NCI-H1417 treated with DMSO at 0.1 percent for 48 hours (cell line): ENCODE data around the gene RTN1.

ENCODE experiments used
- DNase-seq: peaks from one replicate; lab custom pipeline; 2025; lab: John Stamatoyannopoulos, UW

RTN1 gene

DNA sequence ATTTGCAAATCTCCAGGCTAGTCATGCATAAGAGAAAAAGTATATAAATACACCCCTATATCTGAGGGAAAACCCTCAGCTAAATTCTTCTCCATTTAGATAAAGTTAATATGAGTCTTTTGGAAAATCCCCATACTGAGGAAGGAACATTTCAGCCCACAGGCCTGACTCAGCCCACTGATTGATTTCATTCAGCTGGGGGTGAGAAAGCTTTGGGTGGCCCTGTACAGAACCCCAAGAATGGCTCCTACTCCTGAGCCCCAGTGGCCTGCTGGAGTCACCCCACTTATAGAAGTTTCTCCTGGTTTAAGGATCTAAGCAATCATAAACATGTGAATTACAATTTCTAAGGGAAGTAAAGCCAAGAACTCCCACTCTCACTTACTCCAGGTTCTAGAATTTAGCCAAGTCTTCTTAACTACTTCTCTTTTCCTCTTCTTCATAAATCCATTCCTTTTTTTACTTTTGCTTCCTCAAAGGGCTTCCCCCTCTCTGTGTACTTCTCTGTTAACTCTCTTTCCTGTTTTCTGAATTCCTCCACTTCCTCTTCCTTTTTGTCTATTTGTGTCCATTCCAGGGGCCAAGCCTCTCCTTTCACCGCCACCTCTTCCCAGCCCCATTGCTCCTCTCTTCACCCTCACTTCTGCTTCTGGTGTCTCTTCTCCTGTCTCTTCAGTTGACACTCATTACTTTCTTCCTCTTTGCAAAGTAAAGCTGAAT, 21.0 kb downstream of the RTN1 start:
- no peak for DNase-seq

DNA sequence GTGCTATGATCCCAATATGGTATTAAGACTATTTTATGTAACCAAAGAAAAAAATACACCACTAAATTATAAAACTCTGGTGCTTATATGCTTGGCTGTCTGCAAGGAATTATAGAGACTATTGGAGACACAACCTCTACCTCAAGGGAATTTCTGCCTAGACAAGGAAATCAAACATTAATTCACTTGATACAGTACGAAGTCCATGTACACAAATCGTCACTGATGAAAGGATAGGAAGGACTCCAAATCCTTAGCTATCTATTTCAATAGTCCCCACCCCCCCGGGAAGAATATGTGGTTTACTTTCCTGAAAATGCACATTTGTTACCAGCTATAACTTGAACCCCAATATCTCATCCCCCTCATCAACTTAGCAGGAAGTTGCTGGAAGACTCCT, 21.9 kb downstream of the RTN1 start:
- no peak for DNase-seq

DNA sequence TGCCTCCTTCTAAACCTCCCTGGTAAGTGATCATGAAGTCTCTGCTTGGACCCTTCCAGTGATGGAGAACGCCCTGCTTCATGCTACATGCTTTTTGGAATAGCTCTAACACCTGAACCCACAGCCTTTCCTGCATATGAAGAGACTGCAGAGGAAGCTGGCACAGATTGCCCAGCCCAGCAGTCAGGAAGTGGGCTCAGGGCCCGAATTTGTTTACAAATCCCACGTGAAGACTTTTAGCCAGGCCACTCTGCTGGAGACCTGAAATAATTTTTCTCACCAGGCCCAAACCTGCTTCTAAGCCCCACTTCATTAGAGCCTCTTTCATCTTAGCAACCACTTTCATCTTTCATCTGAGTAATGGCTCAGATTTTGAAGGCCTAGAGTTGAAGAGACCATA, 22.9 kb downstream of the RTN1 start:
- DNase-seq: no peak

DNA sequence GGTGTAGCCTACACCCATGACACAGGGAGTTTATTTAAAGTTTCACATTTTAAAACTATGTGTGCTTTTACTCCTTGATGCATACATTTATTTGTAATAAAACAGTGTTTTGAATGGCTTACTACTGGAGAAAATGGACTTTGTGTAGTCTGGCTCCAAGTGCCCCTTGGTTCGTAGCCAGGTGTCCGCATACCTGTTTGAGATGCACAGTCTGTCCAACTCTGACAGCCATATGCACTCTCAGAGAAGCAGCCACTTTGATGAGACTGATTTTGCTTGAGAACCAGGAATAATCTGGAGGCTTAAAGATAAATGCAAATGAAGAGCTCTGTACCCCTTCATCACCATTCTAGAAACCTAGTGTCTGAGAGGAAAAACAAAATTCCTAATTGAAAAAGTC, 24.0 kb downstream of the RTN1 start:
- no peak for DNase-seq

DNA sequence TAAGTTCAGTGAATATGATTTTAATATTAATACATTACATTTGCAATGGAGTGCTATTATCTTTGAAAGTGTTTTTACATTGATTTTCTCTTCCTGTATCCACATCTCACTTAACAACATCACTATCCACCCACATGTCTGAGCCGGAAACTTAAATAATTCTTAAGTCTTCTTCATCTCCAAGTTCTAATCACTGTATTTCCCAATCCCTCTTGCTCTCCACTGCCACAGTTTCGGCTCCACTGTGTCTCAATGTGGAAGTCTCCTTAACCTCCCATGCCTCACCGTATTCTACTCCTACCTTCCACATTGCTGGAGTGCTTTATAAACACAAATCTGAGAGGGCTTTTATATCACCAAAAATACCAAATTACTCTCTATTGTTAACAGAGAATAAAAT, 25.3 kb downstream of the RTN1 start:
- DNase-seq: no peak

DNA sequence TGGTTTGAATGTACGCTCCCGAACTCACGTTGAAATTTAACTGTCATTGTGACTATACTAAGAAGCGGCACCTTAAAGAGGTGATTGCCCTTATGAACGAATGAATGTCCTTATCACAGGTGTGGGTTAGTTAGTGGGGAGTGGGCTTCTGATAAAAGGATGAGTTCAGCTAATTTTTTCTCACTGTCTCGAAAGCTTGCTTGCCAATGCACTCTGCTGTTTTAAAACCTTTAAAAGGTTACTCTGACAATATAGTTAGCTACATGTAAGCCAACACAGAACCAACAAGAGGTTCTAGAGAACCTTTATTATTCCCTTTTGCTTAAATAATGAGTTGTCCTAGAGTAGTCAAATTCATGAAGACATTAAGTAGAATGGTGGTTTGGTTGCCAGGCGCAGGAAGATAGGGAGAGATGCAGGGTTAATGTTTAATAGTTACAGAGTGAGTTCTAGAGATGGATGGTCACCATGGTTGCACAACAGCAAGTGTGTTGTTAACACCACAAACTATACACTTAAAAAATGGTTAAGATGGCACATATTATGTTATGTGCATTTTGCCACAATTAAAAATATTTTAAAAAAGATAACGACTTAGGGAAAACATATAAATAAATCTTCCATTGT, 26.3 kb downstream of the RTN1 start:
- DNase-seq: no peak

DNA sequence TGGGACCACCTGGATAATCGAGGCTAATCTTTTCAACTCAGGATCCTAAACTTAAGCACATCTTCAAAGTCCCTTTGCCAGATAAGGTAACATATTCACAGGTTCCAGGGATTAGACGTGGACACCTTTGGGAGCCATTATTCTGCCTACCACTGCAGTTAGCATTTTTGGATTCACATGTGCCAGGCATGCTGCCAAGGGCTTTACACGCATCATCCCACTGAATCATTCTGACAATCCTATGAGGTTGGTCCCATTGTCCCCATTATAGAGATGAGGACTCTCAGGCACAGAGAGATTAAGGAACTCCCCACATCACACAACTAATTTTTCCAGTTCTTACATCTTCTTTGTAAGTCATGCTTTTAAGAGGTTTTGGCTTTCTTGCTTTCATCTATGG, 34.5 kb downstream of the RTN1 start:
- DNase-seq: no peak

DNA sequence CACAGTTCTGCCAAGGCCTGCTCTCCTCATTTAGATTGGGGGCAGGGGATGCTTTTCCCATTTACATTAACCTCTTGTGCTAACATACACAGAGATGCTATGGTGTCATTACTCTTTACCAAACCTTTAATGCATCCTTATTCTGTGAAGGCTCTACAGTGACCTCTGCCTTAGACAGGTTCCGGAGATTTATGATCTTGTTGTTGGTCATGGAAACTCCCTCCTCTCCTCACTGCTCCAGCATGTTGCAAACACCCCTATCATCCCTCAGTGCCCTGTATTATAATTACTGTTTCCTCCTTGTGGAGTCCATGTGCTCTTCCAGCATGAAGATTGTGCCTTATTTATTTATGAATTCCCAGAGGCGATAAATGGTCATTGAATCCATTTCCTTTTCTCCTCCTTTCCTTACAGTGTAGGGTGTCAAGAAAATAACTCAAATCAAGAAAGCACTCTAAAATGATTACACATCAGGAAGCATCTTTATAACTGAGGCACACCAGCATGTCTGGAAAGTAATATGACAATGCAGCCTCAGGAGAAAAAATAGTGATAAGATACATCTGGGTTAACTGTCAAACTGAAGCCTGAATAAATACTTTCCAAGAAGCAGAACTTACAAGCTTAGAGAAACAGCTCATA, 37.8 kb downstream of the RTN1 start:
- DNase-seq: no peak

DNA sequence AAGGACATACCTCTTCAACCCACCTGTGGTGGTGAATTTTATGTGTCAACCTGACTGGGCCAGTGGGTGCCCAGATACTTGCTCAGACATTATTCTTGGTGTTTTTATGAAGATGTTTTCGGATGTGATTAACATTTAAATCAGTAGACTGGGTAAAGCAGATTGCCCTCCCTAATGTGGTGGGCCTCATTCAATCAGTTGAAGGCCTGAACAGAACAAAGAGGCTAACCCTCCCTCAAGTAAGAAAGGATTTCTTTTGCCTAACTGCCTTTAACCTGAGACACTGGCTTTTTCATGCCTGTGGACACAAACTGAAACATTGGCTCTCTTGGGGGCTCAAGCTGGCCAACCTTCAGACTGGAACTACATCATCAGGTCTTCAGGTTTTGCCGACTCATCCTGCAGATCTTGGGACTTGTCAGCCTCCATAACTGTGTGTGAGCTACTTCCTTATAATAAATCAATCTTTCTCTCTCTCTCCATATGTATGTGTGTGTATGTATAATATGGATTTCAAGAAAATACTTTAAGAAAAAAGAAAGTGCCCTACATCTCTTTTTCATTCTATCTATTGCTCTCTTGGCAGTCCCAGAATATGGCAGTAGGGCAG, 39.4 kb downstream of the RTN1 start:
- DNase-seq: no peak

DNA sequence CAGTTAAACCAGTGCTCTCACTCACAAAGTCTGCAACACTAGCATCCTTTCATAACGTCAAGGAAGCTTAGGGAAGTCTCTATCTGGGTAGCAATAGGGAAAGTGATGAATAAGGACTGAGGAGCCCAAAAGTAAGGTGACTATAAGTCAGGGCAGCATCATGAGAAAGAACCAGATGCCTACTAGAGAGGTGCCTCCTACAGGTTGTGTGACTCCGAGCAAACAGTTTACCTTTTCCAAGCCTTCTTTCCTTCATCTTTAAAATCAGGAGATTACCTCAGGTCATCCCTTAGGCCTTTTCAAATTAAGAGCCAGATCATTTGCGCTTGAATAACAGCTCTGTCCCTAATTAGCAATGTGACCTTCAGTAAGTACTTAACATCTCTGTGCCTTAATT, 40.2 kb downstream of the RTN1 start:
- DNase-seq: no peak

DNA sequence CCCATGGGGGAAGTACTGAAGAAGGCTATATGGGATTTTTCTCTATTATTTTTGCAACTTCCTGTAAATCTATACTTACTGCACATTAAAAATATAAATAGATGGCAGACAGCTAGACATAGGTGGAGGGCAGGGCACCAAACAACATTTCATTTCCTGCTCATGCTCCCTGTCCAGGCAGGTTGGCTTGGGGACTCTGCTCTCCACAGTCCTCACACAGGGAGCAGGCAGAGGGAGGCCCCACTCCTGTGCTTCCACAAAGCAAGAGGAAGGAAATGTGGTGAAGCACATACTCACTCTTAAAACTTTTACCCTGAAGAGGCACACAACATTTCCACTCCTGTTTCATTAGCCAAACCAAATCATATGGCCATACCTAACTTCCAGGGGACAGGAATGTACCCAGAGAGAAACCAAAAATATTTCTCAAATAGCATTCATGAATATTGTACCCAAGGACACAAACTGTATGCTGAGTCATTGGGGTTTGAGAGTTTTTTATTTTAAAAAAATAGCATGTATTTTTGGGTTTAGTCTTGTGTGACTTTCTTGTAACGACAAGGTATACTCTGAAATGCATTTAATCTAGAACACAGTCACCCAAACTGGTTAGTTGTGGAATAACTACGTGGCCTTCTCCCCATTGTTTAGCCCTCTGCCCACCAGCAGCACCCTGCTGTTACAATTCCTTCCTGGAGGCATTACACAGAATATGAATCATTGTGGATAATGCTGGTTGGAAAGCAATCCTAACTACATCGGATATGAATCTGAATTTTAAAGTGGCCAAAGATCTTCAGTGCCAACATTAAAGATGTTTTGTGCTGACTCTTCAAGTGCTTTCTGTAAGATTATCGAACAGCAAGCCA, 40.9 kb downstream of the RTN1 start:
- no peak for DNase-seq

DNA sequence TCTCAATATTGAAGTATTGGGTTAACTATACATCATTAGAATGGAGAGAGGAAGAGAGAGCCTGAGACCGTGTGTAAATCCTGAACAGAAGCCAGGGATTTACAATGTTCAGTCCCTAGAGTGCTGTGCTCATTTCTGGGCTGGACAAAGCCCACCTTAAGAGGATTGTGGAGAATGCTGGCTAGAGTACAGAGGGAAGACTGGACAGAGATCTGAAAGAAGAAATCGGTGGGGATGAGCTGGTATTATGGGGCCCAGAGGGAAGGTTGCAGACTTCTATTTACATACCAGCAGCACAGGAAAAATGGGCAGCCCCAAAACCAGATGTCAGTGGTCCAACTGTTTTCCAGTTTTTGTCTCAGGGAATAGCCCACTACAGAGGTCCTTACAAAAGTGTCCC, 42.3 kb downstream of the RTN1 start:
- no peak for DNase-seq

DNA sequence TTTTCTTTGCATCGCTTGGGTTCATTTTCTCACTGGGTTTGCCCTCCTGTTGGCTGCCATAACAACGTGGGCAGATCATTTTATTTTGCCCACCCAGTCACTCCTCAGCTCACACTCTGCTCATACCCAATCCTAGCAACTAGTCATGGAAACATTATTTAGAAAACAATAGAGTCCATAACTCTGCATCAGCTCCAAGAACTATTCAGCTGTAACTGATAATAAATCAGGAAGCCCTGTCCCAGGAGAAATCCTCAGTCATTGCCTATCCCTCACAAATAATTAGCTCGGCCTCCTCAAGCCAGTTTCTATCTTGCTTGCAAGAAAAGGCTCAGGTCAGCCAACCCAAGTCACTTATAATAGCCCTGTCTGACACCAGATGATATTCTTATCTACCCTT, 43.2 kb downstream of the RTN1 start:
- no peak for DNase-seq

DNA sequence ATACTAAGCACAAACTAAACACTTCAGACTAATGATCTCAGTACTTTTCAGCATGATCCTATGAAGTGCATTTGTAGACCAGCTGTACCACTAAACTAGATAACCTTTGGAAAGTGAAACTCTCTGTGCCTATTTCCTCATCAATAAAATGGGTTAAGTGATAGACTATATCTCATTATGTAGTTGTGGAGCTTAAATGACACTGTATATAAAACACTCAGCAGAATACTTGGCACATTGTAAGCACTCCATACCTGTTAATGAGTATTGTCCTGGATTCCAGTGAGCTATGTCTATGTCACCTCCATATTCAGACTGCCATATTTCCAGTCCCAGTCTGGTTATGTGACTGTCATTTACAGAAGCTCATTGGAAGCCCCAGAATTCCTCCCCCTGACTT, 44.4 kb downstream of the RTN1 start:
- DNase-seq: no peak

DNA sequence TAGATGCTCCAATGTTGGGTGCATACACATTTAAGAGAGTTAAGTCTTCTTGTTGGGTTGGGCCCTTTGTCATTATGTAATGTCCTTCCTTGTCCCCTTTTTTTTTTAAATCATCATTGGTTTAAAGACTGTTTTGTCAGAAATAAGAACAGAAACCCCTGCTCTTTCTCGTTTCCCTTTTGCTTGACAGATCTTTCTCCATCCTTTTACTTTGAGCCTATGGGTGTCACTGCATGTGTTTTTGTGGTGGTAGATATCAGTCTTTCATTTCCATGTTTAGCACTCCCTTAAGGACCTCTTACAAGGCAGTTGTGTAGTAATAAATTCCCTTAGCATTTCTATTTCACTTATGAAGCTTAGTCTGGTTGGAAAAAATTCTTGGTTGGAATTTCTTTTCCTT, 47.4 kb downstream of the RTN1 start:
- no peak for DNase-seq

DNA sequence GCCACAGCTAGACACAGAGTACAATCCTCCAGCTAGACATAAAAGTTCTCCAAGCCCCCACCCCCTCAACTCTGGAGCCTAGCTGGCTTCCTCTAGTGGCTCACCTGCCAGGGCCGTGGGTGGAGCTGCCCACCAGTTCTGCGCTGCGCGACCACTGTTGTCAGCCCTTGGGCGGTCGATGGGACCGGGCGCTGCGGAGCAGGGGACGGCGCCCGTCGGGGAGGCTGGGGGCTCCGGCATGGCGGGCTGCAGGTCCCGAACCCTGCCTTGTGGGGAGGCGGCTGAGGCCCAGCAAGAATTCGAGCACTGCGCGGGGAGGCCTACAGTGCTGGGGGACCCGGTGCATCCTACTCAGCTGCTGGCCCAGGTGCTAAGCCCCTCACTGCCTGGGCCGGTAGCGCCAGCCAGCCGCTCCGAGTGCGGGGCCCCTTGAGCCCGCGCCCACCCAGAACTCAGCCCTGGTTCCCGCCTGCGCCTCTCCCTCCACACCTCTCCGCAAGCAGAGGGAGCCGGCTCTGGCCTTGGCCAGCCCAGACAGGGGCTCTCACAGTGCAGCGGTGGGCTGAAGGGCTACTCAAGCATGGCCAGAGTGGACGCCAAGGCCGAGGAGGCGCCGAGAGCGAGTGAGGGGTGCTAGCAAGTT, 51.0 kb downstream of the RTN1 start:
- DNase-seq: no peak

DNA sequence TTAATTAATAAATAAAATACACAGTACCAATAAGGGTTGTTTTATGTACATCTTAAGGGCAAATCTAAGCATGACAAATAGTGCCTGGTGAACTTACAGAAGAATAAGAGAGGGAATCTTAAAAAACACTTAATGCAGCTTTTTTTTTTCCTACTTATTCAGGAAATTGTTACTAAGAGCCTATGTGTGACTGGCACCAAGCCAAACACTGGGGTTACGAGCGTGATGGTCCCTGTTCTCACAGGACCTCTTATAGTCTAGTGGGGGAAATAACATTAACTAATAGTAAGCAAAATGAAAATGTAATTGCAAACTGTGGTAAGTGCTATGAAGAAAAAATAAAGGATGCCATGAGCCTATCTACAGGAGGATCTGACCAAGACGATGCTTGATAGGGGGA, 53.6 kb downstream of the RTN1 start:
- DNase-seq: no peak

DNA sequence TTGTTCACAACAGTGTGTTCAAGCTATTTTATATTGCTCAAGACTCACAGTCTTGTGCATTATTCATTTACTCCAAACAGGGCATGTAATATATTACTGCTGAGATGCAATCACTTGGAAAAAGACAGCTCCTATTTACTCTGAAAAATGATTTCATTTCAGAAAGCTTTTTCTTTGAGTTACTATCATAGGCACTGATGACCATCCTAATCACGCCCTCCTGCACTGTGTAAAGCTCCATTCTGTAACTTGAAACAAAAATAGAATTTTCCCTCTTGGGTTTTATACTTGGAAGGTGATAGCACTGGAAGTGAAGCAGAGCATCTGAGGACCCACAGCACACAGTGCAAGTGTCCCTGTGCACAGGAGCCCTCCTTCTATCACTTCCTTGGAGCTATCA, 55.6 kb downstream of the RTN1 start:
- DNase-seq: no peak

DNA sequence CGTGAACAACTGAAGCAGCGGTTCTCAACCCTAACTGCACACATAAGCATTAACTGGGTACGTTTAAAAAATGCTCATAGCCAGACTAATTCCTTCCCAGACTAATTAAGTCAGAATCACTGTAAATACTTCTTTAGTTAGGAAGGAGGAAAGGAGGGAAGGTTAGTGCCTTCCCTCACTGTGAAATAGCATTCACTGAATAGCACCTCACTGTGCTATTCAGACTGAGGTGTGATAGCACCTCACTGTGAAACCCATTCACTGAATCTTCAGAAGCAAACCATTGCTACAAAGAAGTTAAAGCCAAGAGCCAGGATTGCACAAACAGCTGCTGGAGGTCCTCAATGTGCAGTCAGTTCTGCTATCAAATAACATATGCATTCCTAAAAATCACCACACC, 58.8 kb downstream of the RTN1 start:
- no peak for DNase-seq

DNA sequence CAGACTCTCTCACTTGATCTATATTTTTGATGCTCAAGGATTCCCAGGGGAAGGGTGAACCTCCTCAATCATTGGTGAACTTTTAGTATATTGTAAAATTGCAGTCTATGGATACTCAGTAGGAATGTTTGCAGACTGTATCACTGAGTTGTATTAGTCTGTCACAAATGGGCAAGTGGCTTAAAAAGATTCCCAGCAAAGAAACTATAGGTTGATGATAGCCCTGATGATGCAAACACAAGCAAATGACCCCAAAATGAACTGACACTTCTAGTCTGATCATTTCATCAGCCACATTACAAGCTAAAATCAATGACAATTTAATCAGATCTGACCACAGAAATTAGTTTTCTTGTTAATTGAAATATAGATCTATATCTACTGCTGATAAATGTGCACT, 59.5 kb downstream of the RTN1 start:
- DNase-seq: no peak

DNA sequence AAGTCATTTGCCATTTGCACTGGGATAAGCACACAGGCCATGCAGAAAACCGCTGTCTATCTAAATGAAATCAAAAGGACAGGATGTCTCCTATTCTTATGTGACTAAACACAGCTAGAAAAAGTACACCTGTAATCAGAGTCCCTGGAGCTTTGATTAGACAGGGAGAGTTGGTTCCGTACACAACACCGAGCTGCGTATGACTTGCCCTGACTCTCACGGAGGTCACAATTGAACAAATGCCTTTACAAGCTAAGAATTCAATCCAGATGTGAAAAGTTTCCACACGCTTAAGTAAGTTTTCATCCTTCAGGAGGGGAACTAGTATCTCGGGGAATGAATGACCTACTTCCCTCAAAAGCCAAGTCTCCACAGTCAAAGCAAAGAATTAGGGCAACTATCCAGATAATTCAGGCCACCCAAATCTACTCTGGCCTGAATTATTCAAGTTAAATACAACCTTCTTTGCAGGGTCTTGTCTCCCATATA, 67.5 kb downstream of the RTN1 start:
- DNase-seq: no peak

DNA sequence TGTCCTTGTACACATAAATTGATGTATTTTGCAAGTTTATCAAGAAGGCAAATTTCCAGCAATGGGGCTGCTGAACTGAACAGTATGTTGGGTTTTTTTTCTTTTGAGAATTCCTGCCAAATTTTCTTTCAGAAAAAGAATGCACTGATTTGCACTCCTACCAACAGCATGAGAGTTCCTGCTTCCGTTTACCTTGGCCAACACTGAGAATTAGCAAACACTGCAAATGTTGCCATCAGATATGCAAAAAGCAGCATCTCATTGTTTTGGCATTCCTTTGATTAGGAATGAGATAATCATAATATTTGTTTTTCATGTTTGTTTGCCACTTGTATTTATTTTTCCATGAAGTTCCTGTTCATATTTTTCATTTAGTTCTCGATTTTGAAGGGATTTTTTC, 82.4 kb downstream of the RTN1 start:
- DNase-seq: no peak
